NT2/D1 (cell line): ENCODE results near the gene ALG10.
"Not testable (repeated sequence)": the region's sequence is repeated elsewhere in the genome, so short reads cannot be mapped to it uniquely, and the experiment has no call there.

Experiments
- DNase-seq: peaks from one replicate; pipeline ENCODE4 v3.0.0-alpha.2; 2011; ENCODE audit warnings: low read depth, low spot score
- H3K27me3 ChIP-seq: 2 replicates; pipeline ENCODE4 v1.6.0; 2011; ENCODE audit warnings: mild to moderate bottlenecking; ENCODE audit not compliant: insufficient read length, insufficient read depth
- H3K36me3 ChIP-seq: 2 replicates; pipeline ENCODE4 v1.6.1; 2011; ENCODE audit warnings: mild to moderate bottlenecking, low read length, mixed read lengths; ENCODE audit not compliant: insufficient read depth, insufficient read length
- H3K4me1 ChIP-seq: 2 replicates; pipeline ENCODE4 v1.5.1; 2011; ENCODE audit not compliant: insufficient read depth, insufficient read length
- H3K4me3 ChIP-seq: 2 replicates; pipeline ENCODE4 v1.5.1; 2011; ENCODE audit warnings: low read depth; ENCODE audit not compliant: insufficient read length
- H3K9ac ChIP-seq: 2 replicates; pipeline ENCODE4 v1.6.0; 2011; ENCODE audit warnings: low read depth; ENCODE audit not compliant: insufficient read length
- H3K9me3 ChIP-seq: 2 replicates; pipeline ENCODE4 v1.5.1; 2011; ENCODE audit warnings: mild to moderate bottlenecking, low read length; ENCODE audit not compliant: insufficient read depth
- SUZ12 ChIP-seq: IDR thresholded peaks from 2 replicates; pipeline ENCODE4 v1.6.1; 2011; ENCODE audit not compliant: insufficient read length, insufficient read depth; ENCODE audit errors: extremely low read depth
- YY1 ChIP-seq: IDR thresholded peaks from 2 replicates; pipeline ENCODE4 v1.6.1; 2011; ENCODE audit not compliant: insufficient read length, insufficient read depth
- ZNF274 ChIP-seq: IDR thresholded peaks from 2 replicates; pipeline ENCODE4 v1.6.1; 2011; ENCODE audit warnings: mild to moderate bottlenecking, low read depth, low read length

Gene ALG10

DNA sequence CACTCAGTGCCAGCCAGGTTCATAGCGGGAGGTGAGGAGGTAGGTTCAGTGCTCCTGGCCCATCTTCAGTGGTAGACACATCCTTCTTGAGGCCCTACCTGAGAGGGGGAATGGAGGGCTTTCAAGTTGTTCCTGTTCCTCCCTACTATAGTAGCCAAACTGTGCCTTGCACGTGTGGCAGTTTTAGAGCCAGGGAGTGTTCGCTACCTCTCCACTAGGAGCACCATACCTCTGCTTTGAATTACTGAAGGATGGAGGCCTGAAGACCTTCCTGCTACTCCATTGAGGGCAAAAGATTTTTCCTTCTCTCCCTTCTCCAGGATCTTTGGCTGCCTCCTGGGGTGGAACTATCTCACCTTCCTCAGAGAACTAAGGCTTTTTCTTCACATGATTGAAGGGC is 5.9 kb upstream of the ALG10 start:
- no peaks in the 10 kb centered on the region for H3K9me3 ChIP-seq
- no peaks in the 10 kb centered on the region for H3K27me3 ChIP-seq
- H3K4me3 ChIP-seq: no peak overlapping the region
- TF ChIP-seq YY1: no peak
- H3K36me3 ChIP-seq: no peaks in the 10 kb centered on the region
- H3K9ac ChIP-seq: no peak overlapping the region
- DNase-seq: no peak
- no peaks in the 10 kb centered on the region for H3K4me1 ChIP-seq

DNA sequence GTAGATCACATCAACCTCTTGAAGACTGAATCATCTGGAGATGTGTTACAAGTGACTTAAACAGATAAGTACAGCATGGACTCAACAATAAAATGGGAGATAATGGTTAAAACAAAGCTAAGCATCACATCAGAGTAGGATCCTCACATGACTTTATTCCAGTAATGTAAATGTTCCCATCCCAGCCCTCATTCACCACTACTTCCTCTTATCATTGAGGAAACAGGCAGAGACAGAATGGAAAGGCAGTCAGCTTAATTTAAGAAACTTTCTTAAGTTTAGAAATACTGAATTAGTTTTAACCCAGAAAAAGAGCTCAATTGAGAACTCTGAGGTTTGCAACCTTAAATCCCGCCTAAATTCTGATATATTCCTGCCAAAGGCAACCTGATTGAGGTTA is 1.2 kb upstream of the ALG10 start:
- no peak overlapping the region for H3K4me3 ChIP-seq
- no peak for TF ChIP-seq SUZ12
- TF ChIP-seq YY1: no peak
- TF ChIP-seq ZNF274: no peak
- H3K9ac ChIP-seq: no peak overlapping the region

DNA sequence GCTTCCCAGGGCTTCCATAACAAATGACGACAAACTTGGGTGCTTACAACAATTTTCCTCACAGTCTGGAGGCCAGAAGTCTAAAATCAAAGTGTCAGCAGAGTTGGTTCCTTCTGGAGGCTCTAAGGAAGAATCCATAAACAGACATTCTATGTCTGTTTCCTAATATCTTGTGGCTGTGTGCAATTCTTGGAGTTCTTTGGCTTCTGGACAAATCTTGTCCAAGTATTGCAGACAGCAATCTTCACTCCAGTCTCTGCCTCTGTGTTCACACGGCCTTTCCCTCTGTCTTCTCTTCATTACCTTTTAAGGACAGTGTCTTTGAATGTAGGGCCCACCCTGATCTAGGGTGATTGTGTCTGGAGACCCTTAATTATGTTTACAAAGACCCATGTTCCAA is 5.4 kb downstream of the ALG10 start:
- not testable (repeated sequence) for DNase-seq, H3K4me3 ChIP-seq

More for the DNA sequence above, 1.2 kb upstream of the ALG10 start:
- no peaks in the 10 kb centered on the region for H3K4me1 ChIP-seq
- peaks cover 15% of the 10 kb centered on the region for H3K36me3 ChIP-seq
- no peak for DNase-seq
- H3K27me3 ChIP-seq: no peaks in the 10 kb centered on the region
- no peaks in the 10 kb centered on the region for H3K9me3 ChIP-seq

DNA sequence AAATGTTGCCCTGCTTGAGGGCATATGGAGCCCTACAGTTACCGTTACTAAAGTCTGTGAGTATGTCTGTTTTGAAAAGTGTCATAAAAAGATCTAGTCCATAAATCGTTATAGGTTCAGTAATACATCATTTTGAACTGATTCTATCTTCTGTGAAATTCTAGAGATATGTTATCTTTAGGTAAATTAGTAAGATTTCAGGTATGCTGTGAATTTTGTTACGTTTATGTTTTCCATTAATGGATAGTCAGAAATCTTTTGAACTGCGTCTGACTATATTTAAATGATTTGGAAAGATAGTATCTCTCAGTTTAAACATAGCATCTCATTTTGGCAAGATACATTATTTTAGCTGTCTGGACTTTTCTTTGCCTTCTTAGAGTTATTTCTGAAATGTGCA is 8.3 kb downstream of the ALG10 start:
- no peaks in the 10 kb centered on the region for H3K27me3 ChIP-seq
- H3K36me3 ChIP-seq: peaks cover under 1% of the 10 kb centered on the region
- H3K4me1 ChIP-seq: no peaks in the 10 kb centered on the region
- H3K9me3 ChIP-seq: no peaks in the 10 kb centered on the region
- no peak overlapping the region for H3K4me3 ChIP-seq
- DNase-seq: no peak
- no peak for TF ChIP-seq SUZ12
- TF ChIP-seq YY1: no peak
- no peak for TF ChIP-seq ZNF274
- no peak overlapping the region for H3K9ac ChIP-seq

More for the DNA sequence above, 5.4 kb downstream of the ALG10 start:
- not testable (repeated sequence) for H3K9ac ChIP-seq, H3K27me3 ChIP-seq, H3K4me1 ChIP-seq, H3K9me3 ChIP-seq
- peaks cover 15% of the 10 kb centered on the region for H3K36me3 ChIP-seq

- Histone ChIP-seq H3K9ac (no peak overlapping the region), H3K27me3 (no peaks in the 10 kb centered on the region), H3K9me3 (no peaks in the 10 kb centered on the region), H3K4me3 (no peak overlapping the region), H3K36me3 (no peaks in the 10 kb centered on the region), H3K4me1 (no peaks in the 10 kb centered on the region)
- TF ChIP-seq YY1 (no peak), SUZ12 (no peak), ZNF274 (no peak)
- DNase-seq: peak; percentile 47
These were observed 11.5 kb downstream of the ALG10 start for GRCh38 chr12:34033628-34034296.

GRCh38 chr12:34038357-34038756 is 16.1 kb downstream of the ALG10 start:
- not testable (repeated sequence) for H3K4me3 ChIP-seq, H3K4me1 ChIP-seq, H3K36me3 ChIP-seq, H3K9me3 ChIP-seq, H3K9ac ChIP-seq, DNase-seq, H3K27me3 ChIP-seq

GRCh38 chr12:34046570-34046969 is 24.3 kb downstream of the ALG10 start:
- Histone ChIP-seq H3K4me3 (no peak overlapping the region), H3K9ac (no peak overlapping the region), H3K9me3 (peaks cover 29% of the 10 kb centered on the region), H3K27me3 (no peaks in the 10 kb centered on the region), H3K4me1 (no peaks in the 10 kb centered on the region), H3K36me3 (no peaks in the 10 kb centered on the region)
- TF ChIP-seq YY1 (no peak), ZNF274 (no peak), SUZ12 (no peak)
- DNase-seq: no peak

DNA sequence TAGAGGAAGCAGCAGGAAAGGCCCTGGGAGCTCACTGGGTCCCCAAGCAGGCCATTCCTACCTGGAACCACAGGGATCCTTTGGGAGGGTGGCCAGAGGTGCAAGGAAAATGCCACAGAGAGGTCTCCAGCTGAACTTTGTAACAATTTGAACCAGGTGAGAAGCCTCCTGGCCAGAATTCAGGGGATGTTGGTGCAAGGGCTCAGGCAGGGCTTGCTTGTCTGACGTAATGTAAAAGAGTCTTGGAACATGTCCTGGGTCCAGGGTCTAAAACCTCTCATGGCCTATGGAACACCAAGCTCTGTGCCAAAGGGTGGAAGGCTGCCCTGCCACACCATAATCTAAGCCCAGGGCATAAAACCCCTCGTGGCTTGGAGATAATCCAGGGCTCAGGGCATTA is 25.6 kb downstream of the ALG10 start:
- H3K27me3 ChIP-seq, DNase-seq, H3K36me3 ChIP-seq: not testable (repeated sequence)

More for the DNA sequence above, 25.6 kb downstream of the ALG10 start:
- not testable (repeated sequence) for H3K9ac ChIP-seq, H3K4me1 ChIP-seq, H3K4me3 ChIP-seq
- H3K9me3 ChIP-seq: peaks cover 29% of the 10 kb centered on the region
